LNCAP (cell line): ENCODE measurements around the gene FOXP2.

Source experiments
- CTCF ChIP-seq: fragments of 450-650 bp; IDR thresholded peaks from 2 replicates; pipeline ENCODE4 v1.5.1; 2017; ENCODE audit warnings: mild to moderate bottlenecking

FOXP2 gene

GRCh38 chr7:114648680-114649079 is 234.1 kb downstream of the FOXP2 start:
- no peak for TF ChIP-seq CTCF

GRCh38 chr7:114649689-114650088 is 235.1 kb downstream of the FOXP2 start:
- TF ChIP-seq CTCF: no peak

- no peak for TF ChIP-seq CTCF
Measured at GRCh38 chr7:114650491-114650890, 235.9 kb downstream of the FOXP2 start.

- no peak for TF ChIP-seq CTCF
Measured at GRCh38 chr7:114652041-114652440, 237.4 kb downstream of the FOXP2 start.

GRCh38 chr7:114653364-114654088 is 238.9 kb downstream of the FOXP2 start:
- no peak for TF ChIP-seq CTCF

- TF ChIP-seq CTCF: no peak
Measured at GRCh38 chr7:114656466-114656865, 241.9 kb downstream of the FOXP2 start.

- no peak for TF ChIP-seq CTCF
Measured at GRCh38 chr7:114657279-114657678, 242.7 kb downstream of the FOXP2 start.

GRCh38 chr7:114658216-114658615 is 243.6 kb downstream of the FOXP2 start:
- no peak for TF ChIP-seq CTCF
